Sciatic nerve (tissue), 2 donors: Measurements from ENCODE around the gene CADPS2. TPM values are rescaled to one million over a fixed set of nuclear protein-coding genes. Genes with fewer than 3 reads are reported as not detected.
A peak's percentile ranks its signal among the peaks of the same experiment; 100 is the strongest.

Experiments
- ATAC-seq: fragments of 200-7000 bp; cut with Tn5 transposase; one replicate; pipeline ENCODE4 v1.9.1; 2020; ENCODE audit warnings: mild to moderate bottlenecking, moderate library complexity
- DNase-seq: peaks from one replicate; pipeline ENCODE4 v3.0.0-alpha.2; 2020; ENCODE audit warnings: low spot score
- intact Hi-C: fragments of 100-400 bp; cut with DNase I; formaldehyde crosslinking; loops from one replicate; pipeline ENCODE4 v1.14.2; 2022
- total RNA-seq: library from RNA; stranded (reverse); fragmentation: NEBNext Ultra II Directional; extraction: Animal tissue kit (Norgen Biotek cat#: 25700); gene quantifications from one replicate; pipeline ENCODE4 v1.2.1, GENCODE V29; 2021
- donor health status: DM: no; HTN: no; CAD: no.
- donor health status: DM: no; HTN: no; CAD: no.

CADPS2 gene
- total RNA-seq, 1 donor from 2014 or later: 11.0 TPM

GRCh38 chr7:122384528-122384927 is 501.7 kb downstream of the CADPS2 start:
- intact Hi-C loops: no loop called here
- DNase-seq (no peak), ATAC-seq (no peak)

GRCh38 chr7:122383934-122384333 is 502.3 kb downstream of the CADPS2 start:
- ATAC-seq: no peak
- intact Hi-C loops: no loop called here
- no peak for DNase-seq

GRCh38 chr7:122380992-122381391 is 505.3 kb downstream of the CADPS2 start:
- ATAC-seq (no peak), DNase-seq (no peak)
- intact Hi-C loops: no loop called here

GRCh38 chr7:122379491-122379890 is 506.8 kb downstream of the CADPS2 start:
- no peak for DNase-seq
- intact Hi-C loops: no loop called here
- no peak for ATAC-seq

GRCh38 chr7:122369756-122370155 is 516.5 kb downstream of the CADPS2 start:
- intact Hi-C loops: no loop called here
- no peak for ATAC-seq
- DNase-seq: no peak

GRCh38 chr7:122364761-122365280 is 521.4 kb downstream of the CADPS2 start:
- intact Hi-C loops: no loop called here
- no peak for DNase-seq
- ATAC-seq: no peak

GRCh38 chr7:122363144-122363543 is 523.1 kb downstream of the CADPS2 start:
- DNase-seq (no peak), ATAC-seq (no peak)
- intact Hi-C loops: no loop called here

- no peak for DNase-seq
- intact Hi-C loops: no loop called here
- ATAC-seq: no peak
Observed at GRCh38 chr7:122362473-122362872, 523.8 kb downstream of the CADPS2 start.

GRCh38 chr7:122354656-122355055 is 531.6 kb downstream of the CADPS2 start:
- intact Hi-C loops: no loop called here
- DNase-seq (no peak), ATAC-seq (no peak)

GRCh38 chr7:122352454-122352853 is 533.8 kb downstream of the CADPS2 start:
- ATAC-seq (no peak), DNase-seq (no peak)
- intact Hi-C loops: no loop called here

GRCh38 chr7:122350701-122351100 is 535.6 kb downstream of the CADPS2 start:
- no peak for ATAC-seq
- no peak for DNase-seq
- intact Hi-C loops: no loop called here

GRCh38 chr7:122344303-122344620 is 542.0 kb downstream of the CADPS2 start:
- DNase-seq (no peak), ATAC-seq (no peak)
- intact Hi-C loops: no loop called here

GRCh38 chr7:122343601-122344302 is 542.5 kb downstream of the CADPS2 start:
- no peak for DNase-seq
- intact Hi-C loops: no loop called here
- no peak for ATAC-seq

GRCh38 chr7:122340427-122340826 is 545.8 kb downstream of the CADPS2 start:
- ATAC-seq: no peak
- intact Hi-C loops: no loop called here
- DNase-seq: no peak

- intact Hi-C loops: no loop called here
- DNase-seq (no peak), ATAC-seq (no peak)
Observed at GRCh38 chr7:122339145-122339904, 546.9 kb downstream of the CADPS2 start.

- DNase-seq (no peak), ATAC-seq (no peak)
- intact Hi-C loops: no loop called here
Observed at GRCh38 chr7:122337011-122337410, 549.2 kb downstream of the CADPS2 start.

- intact Hi-C loops: loop anchor here (5.0 kb wide), 1 partner anchor 533 kb away; no protein-coding TSS in a partner anchor
- DNase-seq: no peak
- ATAC-seq: no peak
Observed at GRCh38 chr7:122329145-122329802, 557.0 kb downstream of the CADPS2 start.

GRCh38 chr7:122327969-122328368 is 558.3 kb downstream of the CADPS2 start:
- ATAC-seq (no peak), DNase-seq (no peak)
- intact Hi-C loops: loop anchor here (5.0 kb wide), 1 partner anchor 534 kb away; no protein-coding TSS in a partner anchor

GRCh38 chr7:122316467-122317388 is 569.5 kb downstream of the CADPS2 start:
- DNase-seq: no peak
- intact Hi-C loops: no loop called here
- peak; percentile 42 for ATAC-seq
